Neural progenitor cell (in vitro differentiated cells): Measurements from ENCODE around the gene SSC4D. TPM values are rescaled to one million over a fixed set of nuclear protein-coding genes. Genes with fewer than 3 reads are reported as not detected.
A peak's percentile ranks its signal among the peaks of the same experiment; 100 is the strongest.
"Not testable (repeated sequence)": the region's sequence is repeated elsewhere in the genome, so short reads cannot be mapped to it uniquely, and the experiment has no call there.

Experiments used
- DNase-seq: peaks from one replicate; pipeline ENCODE4 v3.0.0-alpha.2; 2016; ENCODE audit warnings: low spot score
- H2AFZ ChIP-seq: fragments of 200-600 bp; sonication (generic); replicated peaks from 2 replicates; pipeline ENCODE4 v1.6.1; 2016; ENCODE audit warnings: antibody characterized with exemption
- H3F3A ChIP-seq: fragments of 200-600 bp; sonication (generic); 2 replicates; pipeline ENCODE4 v1.6.1; 2016; ENCODE audit warnings: antibody characterized with exemption, low read depth
- H3K27ac ChIP-seq: fragments of 200-600 bp; sonication (generic); 2 replicates; pipeline ENCODE4 v1.5.1; 2016; ENCODE audit warnings: mild to moderate bottlenecking
- H3K27me3 ChIP-seq: fragments of 200-600 bp; sonication (generic); 2 replicates; pipeline ENCODE4 v1.6.1; 2016; ENCODE audit warnings: mild to moderate bottlenecking, moderate library complexity
- H3K36me3 ChIP-seq: fragments of 200-600 bp; sonication (generic); 2 replicates; pipeline ENCODE4 v1.5.1; 2016
- H3K4me1 ChIP-seq: fragments of 200-600 bp; sonication (generic); 2 replicates; pipeline ENCODE4 v1.6.1; 2016; ENCODE audit warnings: mixed run types
- H3K4me2 ChIP-seq: fragments of 200-600 bp; sonication (generic); 2 replicates; pipeline ENCODE4 v1.6.1; 2016
- H3K4me3 ChIP-seq: fragments of 200-600 bp; sonication (generic); 2 replicates; pipeline ENCODE4 v1.5.1; 2016
- H3K79me2 ChIP-seq: fragments of 200-600 bp; sonication (generic); 2 replicates; pipeline ENCODE4 v1.6.1; 2016; ENCODE audit warnings: low read depth
- H3K9ac ChIP-seq: fragments of 200-600 bp; sonication (generic); 2 replicates; pipeline ENCODE4 v1.6.1; 2016
- H3K9me3 ChIP-seq: fragments of 200-600 bp; sonication (generic); 2 replicates; pipeline ENCODE4 v1.5.1; 2016; ENCODE audit warnings: low read depth
- H4K20me1 ChIP-seq: fragments of 200-600 bp; sonication (generic); 2 replicates; pipeline ENCODE4 v1.6.1; 2016; ENCODE audit warnings: low read depth
- H3K27ac Mint-ChIP-seq: 3 replicates; pipeline ENCODE4 v1.8.0; 2021; ENCODE audit warnings: mixed read lengths
- H3K27me3 Mint-ChIP-seq: 2 replicates; pipeline ENCODE4 v1.8.0; 2022; ENCODE audit warnings: low read depth, mild to moderate bottlenecking, inconsistent platforms, moderate library complexity, mixed read lengths; ENCODE audit not compliant: insufficient read depth
- H3K36me3 Mint-ChIP-seq: 3 replicates; pipeline ENCODE4 v1.8.0; 2021; ENCODE audit warnings: mixed read lengths
- H3K4me1 Mint-ChIP-seq: 3 replicates; pipeline ENCODE4 v1.8.0; 2021; ENCODE audit warnings: mixed read lengths
- H3K4me3 Mint-ChIP-seq: 3 replicates; pipeline ENCODE4 v1.8.0; 2021; ENCODE audit warnings: mild to moderate bottlenecking, moderate library complexity, mixed read lengths
- H3K9me3 Mint-ChIP-seq: 3 replicates; pipeline ENCODE4 v1.8.0; 2020; ENCODE audit warnings: mixed read lengths
- EZH2 ChIP-seq: fragments of 200-600 bp; sonication (generic); IDR thresholded peaks from 2 replicates; pipeline ENCODE4 v1.6.1; 2017; ENCODE audit warnings: antibody characterized with exemption, mild to moderate bottlenecking, moderate library complexity
- EZH2phosphoT487 ChIP-seq: fragments of 200-600 bp; sonication (generic); IDR thresholded peaks from 2 replicates; pipeline ENCODE4 v1.6.1; 2017; ENCODE audit warnings: antibody characterized with exemption
- total RNA-seq: library from RNA; depleted of rRNA; stranded (reverse); fragments of >200 nt; gene quantifications from 2 replicates; pipeline ENCODE4 v1.2.3, GENCODE V29; 2015; ENCODE audit warnings: low replicate concordance
- TF ChIP-seq, protein P1 (sequence below): fragments of 200-600 bp; sonication (generic); IDR thresholded peaks from 2 replicates; pipeline ENCODE4 v1.5.1; 2017; ENCODE audit warnings: antibody characterized with exemption, mild to moderate bottlenecking

The SSC4D gene
- total RNA-seq, 1 donor from 2014 or later, result 0.43 TPM

DNA sequence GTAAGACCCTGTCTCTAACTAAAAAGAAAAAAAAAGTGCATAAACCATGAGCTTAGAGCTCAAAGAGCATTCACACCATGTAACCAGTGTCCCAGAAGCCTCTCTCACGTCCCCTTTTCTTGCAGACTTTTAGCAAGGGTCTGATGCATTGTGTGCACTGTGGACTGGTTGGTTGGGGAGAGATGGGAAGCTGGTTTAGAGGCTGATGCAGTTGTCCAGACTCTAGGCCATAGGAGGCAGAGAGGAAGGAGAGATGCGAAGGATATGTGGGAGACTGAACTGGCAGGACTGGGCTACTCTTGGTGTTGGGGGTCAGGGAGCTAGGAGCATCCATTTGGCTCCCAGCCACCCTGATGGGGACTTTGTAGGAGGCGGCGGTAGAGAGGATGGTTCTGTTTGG lies 1.8 kb downstream of the SSC4D start:
- no peak overlapping the region for H3K27ac Mint-ChIP-seq
- no peak for TF ChIP-seq EZH2
- no peak for TF ChIP-seq EZH2phosphoT487
- TF ChIP-seq, protein P1, sequence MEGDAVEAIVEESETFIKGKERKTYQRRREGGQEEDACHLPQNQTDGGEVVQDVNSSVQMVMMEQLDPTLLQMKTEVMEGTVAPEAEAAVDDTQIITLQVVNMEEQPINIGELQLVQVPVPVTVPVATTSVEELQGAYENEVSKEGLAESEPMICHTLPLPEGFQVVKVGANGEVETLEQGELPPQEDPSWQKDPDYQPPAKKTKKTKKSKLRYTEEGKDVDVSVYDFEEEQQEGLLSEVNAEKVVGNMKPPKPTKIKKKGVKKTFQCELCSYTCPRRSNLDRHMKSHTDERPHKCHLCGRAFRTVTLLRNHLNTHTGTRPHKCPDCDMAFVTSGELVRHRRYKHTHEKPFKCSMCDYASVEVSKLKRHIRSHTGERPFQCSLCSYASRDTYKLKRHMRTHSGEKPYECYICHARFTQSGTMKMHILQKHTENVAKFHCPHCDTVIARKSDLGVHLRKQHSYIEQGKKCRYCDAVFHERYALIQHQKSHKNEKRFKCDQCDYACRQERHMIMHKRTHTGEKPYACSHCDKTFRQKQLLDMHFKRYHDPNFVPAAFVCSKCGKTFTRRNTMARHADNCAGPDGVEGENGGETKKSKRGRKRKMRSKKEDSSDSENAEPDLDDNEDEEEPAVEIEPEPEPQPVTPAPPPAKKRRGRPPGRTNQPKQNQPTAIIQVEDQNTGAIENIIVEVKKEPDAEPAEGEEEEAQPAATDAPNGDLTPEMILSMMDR, result no peak

DNA sequence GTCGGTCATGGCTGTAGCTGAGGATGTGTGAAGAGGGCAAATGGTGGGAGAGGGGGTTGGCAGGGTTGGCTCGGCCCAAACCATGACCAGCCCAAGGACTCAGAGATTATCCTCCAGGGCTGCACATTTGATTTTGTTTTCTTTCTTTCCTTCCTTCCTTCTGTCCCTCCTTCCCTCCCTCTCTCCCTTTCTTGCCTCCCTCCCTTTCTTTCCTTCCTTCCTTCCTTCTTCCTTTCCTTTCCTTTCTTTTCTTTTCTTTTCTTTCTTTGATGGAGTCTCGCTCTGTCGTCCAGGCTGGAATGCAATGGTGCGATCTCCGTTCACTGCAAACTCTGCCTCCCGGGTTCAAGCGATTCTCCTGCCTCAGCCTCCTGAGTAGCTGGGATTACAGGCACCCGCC lies 3.8 kb downstream of the SSC4D start:
- H3K4me3 ChIP-seq, result no peak overlapping the region
- H3K79me2 ChIP-seq, result no peaks in the 10 kb centered on the region
- H2AFZ ChIP-seq, result no peak overlapping the region
- H3K27me3 ChIP-seq, result no peaks in the 10 kb centered on the region
- no peaks in the 10 kb centered on the region for H3K9me3 ChIP-seq
- no peak overlapping the region for H3K9ac ChIP-seq
- Mint-ChIP-seq H3K9me3 (no peaks in the 10 kb centered on the region), H3K4me3 (no peak overlapping the region), H3K4me1 (peaks cover 24% of the 10 kb centered on the region), H3K27me3 (peaks cover 3% of the 10 kb centered on the region), H3K36me3 (no peaks in the 10 kb centered on the region), H3K27ac (no peak overlapping the region)
- no peak overlapping the region for H3K27ac ChIP-seq
- H4K20me1 ChIP-seq, result no peaks in the 10 kb centered on the region
- H3K4me1 ChIP-seq, result peaks cover 15% of the 10 kb centered on the region
- no peak overlapping the region for H3K4me2 ChIP-seq
- TF ChIP-seq EZH2 (no peak), EZH2phosphoT487 (no peak)
- TF ChIP-seq, protein P1, result no peak
- no peaks in the 10 kb centered on the region for H3K36me3 ChIP-seq
- DNase-seq, result no peak
- no peaks in the 10 kb centered on the region for H3F3A ChIP-seq

More for the DNA sequence above, 1.8 kb downstream of the SSC4D start:
- no peak overlapping the region for H3K4me3 ChIP-seq
- H3K9me3 ChIP-seq, result no peaks in the 10 kb centered on the region
- H3K9ac ChIP-seq, result no peak overlapping the region
- peaks cover 24% of the 10 kb centered on the region for H3K4me1 Mint-ChIP-seq
- no peak overlapping the region for H3K4me3 Mint-ChIP-seq
- H3K79me2 ChIP-seq, result no peaks in the 10 kb centered on the region
- no peak overlapping the region for H3K27ac ChIP-seq
- no peaks in the 10 kb centered on the region for H3K27me3 ChIP-seq
- peaks cover 2% of the 10 kb centered on the region for H3K27me3 Mint-ChIP-seq
- no peaks in the 10 kb centered on the region for H4K20me1 ChIP-seq
- H2AFZ ChIP-seq, result no peak overlapping the region
- H3F3A ChIP-seq, result no peaks in the 10 kb centered on the region
- no peaks in the 10 kb centered on the region for H3K9me3 Mint-ChIP-seq
- no peaks in the 10 kb centered on the region for H3K36me3 ChIP-seq
- no peak for DNase-seq
- H3K36me3 Mint-ChIP-seq, result no peaks in the 10 kb centered on the region
- peaks cover 15% of the 10 kb centered on the region for H3K4me1 ChIP-seq
- no peak overlapping the region for H3K4me2 ChIP-seq

DNA sequence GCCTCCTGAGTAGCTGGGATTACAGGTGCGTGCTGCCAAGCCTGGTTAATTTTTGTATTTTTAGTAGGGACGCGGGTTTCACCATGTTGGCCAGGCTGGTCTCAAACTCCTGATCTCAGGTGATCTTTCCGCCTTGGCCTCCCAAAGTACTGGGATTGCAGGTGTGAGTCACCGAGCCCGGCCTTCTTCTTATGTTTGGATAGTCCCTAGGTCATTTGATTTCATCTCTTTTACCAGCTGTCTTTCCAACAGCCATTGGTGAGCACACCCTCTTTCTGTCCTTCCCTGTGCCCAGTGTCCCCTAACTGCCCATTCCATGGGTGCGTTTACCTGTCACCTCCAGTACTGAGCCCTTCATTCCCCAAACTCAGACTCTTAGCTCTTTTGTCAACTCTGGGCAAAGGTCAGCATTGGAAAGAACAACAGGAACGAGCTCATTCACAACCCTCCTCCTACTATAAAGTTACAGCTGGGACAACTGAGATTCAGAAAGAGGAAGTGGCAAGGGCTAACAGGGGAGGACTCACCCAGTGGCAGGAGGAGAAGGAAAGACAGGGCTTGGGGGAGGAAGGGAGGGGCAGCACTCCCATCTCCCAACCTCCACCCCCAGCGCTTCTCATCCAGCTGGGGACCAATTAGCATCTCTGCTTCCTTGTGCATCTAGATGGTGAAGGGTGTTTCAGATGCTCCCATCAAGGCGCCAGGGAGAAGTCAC lies 5.6 kb downstream of the SSC4D start:
- no peak overlapping the region for H3K27ac Mint-ChIP-seq
- no peaks in the 10 kb centered on the region for H3K36me3 Mint-ChIP-seq
- H3K4me3 Mint-ChIP-seq, result no peak overlapping the region
- no peak for DNase-seq
- Histone ChIP-seq H3K4me2 (no peak overlapping the region), H3K36me3 (no peaks in the 10 kb centered on the region), H4K20me1 (no peaks in the 10 kb centered on the region), H3K79me2 (no peaks in the 10 kb centered on the region), H3F3A (no peaks in the 10 kb centered on the region), H3K27ac (no peak overlapping the region), H3K9me3 (no peaks in the 10 kb centered on the region), H2AFZ (no peak overlapping the region), H3K4me3 (no peak overlapping the region), H3K27me3 (no peaks in the 10 kb centered on the region), H3K4me1 (peaks cover 6% of the 10 kb centered on the region), H3K9ac (no peak overlapping the region)
- peaks cover 7% of the 10 kb centered on the region for H3K27me3 Mint-ChIP-seq
- peaks cover 17% of the 10 kb centered on the region for H3K4me1 Mint-ChIP-seq
- no peaks in the 10 kb centered on the region for H3K9me3 Mint-ChIP-seq
- no peak for TF ChIP-seq EZH2
- TF ChIP-seq, protein P1, result no peak
- TF ChIP-seq EZH2phosphoT487, result no peak

DNA sequence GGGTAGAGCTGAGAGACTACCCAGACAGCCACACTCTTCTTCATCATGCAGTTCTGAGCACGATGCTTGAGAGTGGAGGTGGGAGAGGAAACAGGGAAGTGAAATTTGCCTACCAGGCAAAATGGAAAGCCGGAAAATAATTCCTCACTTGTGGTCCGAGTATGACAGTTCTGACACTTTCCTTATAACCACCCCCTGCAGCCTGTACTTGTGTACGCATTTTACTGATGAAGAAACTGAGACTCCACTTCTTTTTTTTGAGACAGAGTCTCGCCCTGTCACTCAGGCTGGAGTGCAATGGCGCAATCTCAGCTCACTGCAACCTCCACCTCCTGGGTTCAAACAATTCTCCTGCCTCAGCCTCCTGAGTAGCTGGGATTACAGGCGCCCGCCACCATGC lies 6.4 kb downstream of the SSC4D start:
- not testable (repeated sequence) for H3K9me3 Mint-ChIP-seq, H3K36me3 Mint-ChIP-seq, H3K9me3 ChIP-seq, H3K27me3 ChIP-seq, H3K36me3 ChIP-seq, H3K4me1 ChIP-seq, H3K4me2 ChIP-seq, DNase-seq, H3K4me3 ChIP-seq, H2AFZ ChIP-seq, H4K20me1 ChIP-seq, H3K27me3 Mint-ChIP-seq, H3K79me2 ChIP-seq, H3F3A ChIP-seq, H3K9ac ChIP-seq, H3K27ac ChIP-seq
- Mint-ChIP-seq H3K27ac (peak overlapping the region; percentile 50), H3K4me1 (peaks cover 10% of the 10 kb centered on the region), H3K4me3 (peak overlapping the region; percentile 38)
